Right hindlimb (tissue), 1 donor: ENCODE data around the gene RERE.

Experiments
- DNase-seq: peaks from one replicate; pipeline ENCODE4 v3.0.0-alpha.2; 2018

RERE gene

GRCh38 chr1:8337776-8338525, 479.5 kb downstream of the RERE start:
- no peak for DNase-seq

GRCh38 chr1:8335246-8335645, 482.2 kb downstream of the RERE start:
- DNase-seq: no peak

- DNase-seq: no peak
These were observed 483.2 kb downstream of the RERE start for GRCh38 chr1:8334106-8334851.

DNA sequence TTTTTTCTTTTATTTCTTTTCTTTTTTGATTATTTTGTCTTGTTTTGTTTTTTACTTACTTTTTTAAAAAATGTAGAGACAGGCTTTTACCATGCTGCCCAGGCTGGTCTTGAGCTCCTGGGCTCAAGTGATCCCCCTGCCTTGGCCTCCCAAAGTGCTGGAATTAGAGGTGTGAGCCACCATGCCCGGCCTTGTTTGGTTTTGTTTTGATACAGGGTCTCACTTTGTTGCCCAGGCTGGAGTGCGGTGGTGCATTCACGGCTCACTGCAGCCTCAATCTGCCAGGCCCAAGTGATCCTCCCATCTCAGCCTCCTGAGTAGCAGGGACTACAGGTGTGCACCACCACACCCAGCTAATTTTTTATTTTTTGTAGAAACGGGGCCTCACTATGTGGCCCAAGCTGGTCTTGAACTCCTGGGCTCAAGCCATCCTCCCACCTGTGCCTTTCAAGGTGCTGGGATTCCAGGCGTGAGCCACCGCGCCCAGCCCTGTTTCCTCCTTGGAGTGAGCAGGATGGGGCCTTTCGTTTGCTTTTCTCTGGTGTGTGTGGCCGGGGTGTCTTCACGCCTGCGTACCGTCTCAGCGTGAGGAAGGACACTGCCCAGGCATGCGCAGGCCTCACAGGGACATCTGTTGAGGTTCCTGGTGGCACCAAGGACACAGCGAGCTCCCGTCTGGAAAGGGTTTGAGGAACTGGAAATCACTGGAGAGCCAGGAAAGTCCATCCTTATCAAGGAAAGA, 484.0 kb downstream of the RERE start:
- DNase-seq: no peak

GRCh38 chr1:8332806-8333205, 484.6 kb downstream of the RERE start:
- DNase-seq: no peak

- no peak for DNase-seq
These were observed 486.9 kb downstream of the RERE start for GRCh38 chr1:8330271-8331125.

- DNase-seq: no peak
These were observed 487.6 kb downstream of the RERE start for GRCh38 chr1:8329858-8330257.

- no peak for DNase-seq
These were observed 488.0 kb downstream of the RERE start for GRCh38 chr1:8329439-8329838.

- DNase-seq: no peak
These were observed 489.2 kb downstream of the RERE start for GRCh38 chr1:8328271-8328670.

- DNase-seq: no peak
These were observed 491.2 kb downstream of the RERE start for GRCh38 chr1:8326265-8326664.

- no peak for DNase-seq
These were observed 491.7 kb downstream of the RERE start for GRCh38 chr1:8325771-8326170.

DNA sequence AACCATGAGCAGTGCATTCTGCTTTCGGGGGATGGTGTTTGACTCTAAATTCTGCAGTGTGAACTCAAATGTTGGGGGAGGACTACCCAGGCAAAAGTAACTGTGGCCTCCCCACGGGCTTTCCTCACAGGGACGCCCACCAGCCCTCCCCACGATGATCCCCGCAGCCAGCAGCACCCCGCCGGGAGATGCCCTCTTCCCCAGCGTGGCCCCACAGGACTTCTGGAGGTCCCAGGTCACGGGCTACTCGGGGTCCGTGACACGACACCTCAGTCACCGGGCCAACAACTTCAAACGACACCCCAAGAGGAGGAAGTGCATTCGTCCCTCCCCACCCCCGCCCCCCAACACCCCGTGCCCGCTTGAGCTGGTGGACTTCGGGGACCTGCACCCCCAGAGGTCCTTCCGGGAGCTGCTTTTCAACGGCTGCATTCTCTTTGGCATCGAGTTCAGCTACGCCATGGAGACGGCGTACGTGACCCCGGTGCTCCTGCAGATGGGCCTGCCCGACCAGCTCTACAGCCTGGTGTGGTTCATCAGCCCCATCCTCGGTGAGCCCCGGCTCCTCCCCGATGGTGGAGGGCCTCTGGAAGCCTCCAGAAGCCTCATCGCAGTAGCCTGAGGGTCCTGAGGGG, 493.1 kb downstream of the RERE start:
- no peak for DNase-seq

DNA sequence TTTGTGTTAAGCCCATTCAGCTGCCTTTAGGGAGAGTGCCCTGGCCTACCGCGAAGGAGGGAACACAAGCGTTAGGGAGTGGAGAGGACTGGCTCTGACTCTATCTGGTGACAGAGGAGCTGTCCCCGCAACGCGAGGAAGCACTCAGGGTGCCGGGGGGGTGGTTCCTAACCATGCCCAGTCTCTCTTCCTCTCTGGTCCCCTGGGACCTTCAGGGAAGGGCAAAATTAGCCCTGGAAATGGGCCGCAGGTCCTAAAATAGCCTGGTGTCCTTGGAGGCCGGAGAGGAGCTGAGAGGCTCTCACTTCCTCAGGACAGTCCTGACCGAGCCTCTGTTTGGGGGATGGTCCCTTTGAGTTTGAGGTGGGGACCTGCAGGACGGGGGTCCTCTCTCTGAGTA, 493.7 kb downstream of the RERE start:
- DNase-seq: peak; percentile 57

DNA sequence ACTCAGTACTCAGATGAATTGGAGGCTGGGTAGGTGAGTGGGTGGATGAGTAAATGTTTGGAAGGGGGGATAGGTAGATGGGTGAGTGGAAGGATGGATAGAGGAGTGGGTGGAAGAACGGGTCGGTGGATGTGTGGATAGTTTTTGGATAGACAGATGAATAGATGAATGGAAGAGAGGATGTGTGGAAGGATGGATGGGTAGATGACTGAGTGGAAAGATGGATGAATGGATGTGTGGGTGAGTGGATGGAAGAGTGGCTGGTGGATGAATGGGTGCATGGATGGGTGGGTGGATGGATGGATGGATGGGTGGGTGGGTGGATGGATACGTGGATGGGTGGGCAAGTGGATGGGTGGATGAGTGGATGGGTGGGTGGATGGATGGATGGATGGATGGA, 495.8 kb downstream of the RERE start:
- no peak for DNase-seq

DNA sequence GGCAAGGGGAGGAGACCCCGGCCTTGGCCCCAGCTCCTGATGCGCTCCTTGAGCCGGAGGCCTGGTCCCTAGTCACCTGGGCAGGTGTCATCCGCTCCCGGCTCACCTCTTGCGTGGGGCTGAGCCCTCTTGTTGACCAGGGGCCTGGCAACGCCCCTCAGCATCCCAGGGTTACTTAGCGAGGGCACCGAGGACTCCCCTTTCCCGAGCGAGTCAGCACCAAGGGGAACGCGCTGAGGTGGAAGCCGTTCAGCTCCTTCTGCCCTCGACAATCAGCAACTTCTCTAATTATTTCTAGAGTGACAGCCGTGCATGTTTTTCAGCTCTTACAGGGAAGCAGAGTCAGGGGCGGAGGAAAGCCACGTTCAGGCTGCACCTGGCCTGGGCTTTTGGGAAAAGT, 499.0 kb downstream of the RERE start:
- DNase-seq: no peak

GRCh38 chr1:8317647-8318381, 499.6 kb downstream of the RERE start, which contains the start of gene SLC45A1:
SLC45A1 (plus strand) TSS chr1:8318114; CDS start chr1:8324330, 6,216 bp downstream.
- DNase-seq: peak; percentile 73

DNA sequence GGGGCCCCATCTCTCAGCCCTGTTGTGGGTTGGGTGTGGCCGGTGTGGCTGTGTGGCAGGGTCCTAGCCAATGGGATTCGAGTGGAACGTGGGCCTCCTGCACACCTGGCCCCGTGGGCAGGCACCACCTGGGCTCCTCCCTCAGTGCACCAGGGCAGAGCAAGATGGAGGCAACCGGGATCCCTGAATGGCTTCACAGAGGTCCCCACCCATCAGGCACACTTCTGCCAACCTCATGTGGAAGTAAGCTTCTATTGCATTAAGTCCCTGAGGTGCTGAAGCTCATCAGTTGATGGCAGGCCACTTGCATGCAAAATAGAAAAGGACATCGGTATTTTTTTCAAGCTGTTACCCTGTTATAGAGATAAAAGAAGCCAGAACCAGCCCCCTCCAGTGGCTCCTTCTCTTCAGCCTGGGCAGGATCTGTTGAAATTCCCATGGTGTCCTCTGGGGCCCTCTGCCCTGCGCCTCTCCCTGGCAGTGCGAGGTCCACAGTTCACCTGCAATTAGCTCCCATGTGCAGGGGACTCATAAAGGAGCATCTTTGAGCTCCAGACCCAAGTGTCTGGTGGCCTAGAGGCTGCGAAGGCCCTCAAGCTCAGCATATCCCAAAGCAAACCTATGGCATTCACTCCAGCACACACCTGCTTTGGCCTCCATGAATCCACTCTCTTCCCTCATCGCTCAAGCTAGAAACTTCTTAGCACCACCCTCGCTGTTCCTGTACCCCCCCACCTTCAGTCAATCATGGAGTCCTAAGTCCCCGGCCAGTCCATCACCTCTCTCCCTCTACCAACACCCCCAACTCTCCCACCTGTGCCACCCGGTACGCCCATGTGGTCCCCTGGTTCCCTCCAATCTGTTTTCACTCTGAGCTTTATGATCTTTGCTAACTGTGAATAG, 501.6 kb downstream of the RERE start:
- DNase-seq: no peak

GRCh38 chr1:8314346-8315280, 502.8 kb downstream of the RERE start:
- peak; percentile 86 for DNase-seq

- no peak for DNase-seq
These were observed 504.2 kb downstream of the RERE start for GRCh38 chr1:8313231-8313630.
